ENCODE data around the gene AKNAD1. TPM values are rescaled to one million over a fixed set of nuclear protein-coding genes. Genes with fewer than 3 reads are reported as not detected.

The AKNAD1 gene
- total RNA-seq, 2 donors from 2014 or later, result 0.83 to 1.0 TPM

- intact Hi-C loops (cut with DNase I), result no loop called here
- DNase-seq (ENCODE audit: low spot score), result no peak
These were observed 14.3 kb upstream of the AKNAD1 start for GRCh38 chr1:108871050-108871724.

- intact Hi-C loops (cut with DNase I), result no loop called here
- no peak for DNase-seq (ENCODE audit: low spot score)
These were observed 8.5 kb upstream of the AKNAD1 start for GRCh38 chr1:108865316-108865910.

- intact Hi-C loops (cut with DNase I), result no loop called here
- no peak for DNase-seq (ENCODE audit: low spot score)
These were observed 7.1 kb upstream of the AKNAD1 start for GRCh38 chr1:108863984-108864383.

- intact Hi-C loops (cut with DNase I), result no loop called here
These were observed 6.0 kb upstream of the AKNAD1 start for GRCh38 chr1:108862698-108863477.

GRCh38 chr1:108862017-108862610, 5.2 kb upstream of the AKNAD1 start:
- no peak for DNase-seq (ENCODE audit: low spot score)
- intact Hi-C loops (cut with DNase I), result no loop called here

More at GRCh38 chr1:108862698-108863477, 6.0 kb upstream of the AKNAD1 start:
- no peak for DNase-seq (ENCODE audit: low spot score)

GRCh38 chr1:108861566-108861965, 4.7 kb upstream of the AKNAD1 start:
- no peak for DNase-seq (ENCODE audit: low spot score)
- intact Hi-C loops (cut with DNase I), result no loop called here

GRCh38 chr1:108860190-108860907, 3.5 kb upstream of the AKNAD1 start:
- intact Hi-C loops (cut with DNase I), result no loop called here
- no peak for DNase-seq (ENCODE audit: low spot score)

- no peak for DNase-seq (ENCODE audit: low spot score)
These were observed 1.5 kb upstream of the AKNAD1 start for GRCh38 chr1:108858230-108858950.

GRCh38 chr1:108854221-108855019, 2.5 kb downstream of the AKNAD1 start:
- intact Hi-C loops (cut with DNase I), result no loop called here

More at GRCh38 chr1:108858230-108858950, 1.5 kb upstream of the AKNAD1 start:
- intact Hi-C loops (cut with DNase I), result no loop called here

GRCh38 chr1:108852221-108852975, 4.5 kb downstream of the AKNAD1 start:
- intact Hi-C loops (cut with DNase I), result no loop called here
- DNase-seq (ENCODE audit: low spot score), result no peak

More at GRCh38 chr1:108854221-108855019, 2.5 kb downstream of the AKNAD1 start:
- no peak for DNase-seq (ENCODE audit: low spot score)

- DNase-seq (ENCODE audit: low spot score), result no peak
- intact Hi-C loops (cut with DNase I), result no loop called here
These were observed 5.3 kb downstream of the AKNAD1 start for GRCh38 chr1:108851567-108851966.

GRCh38 chr1:108850929-108851328, 6.0 kb downstream of the AKNAD1 start:
- no peak for DNase-seq (ENCODE audit: low spot score)
- intact Hi-C loops (cut with DNase I), result no loop called here

- no peak for DNase-seq (ENCODE audit: low spot score)
- intact Hi-C loops (cut with DNase I), result no loop called here
These were observed 8.1 kb downstream of the AKNAD1 start for GRCh38 chr1:108848806-108849205.

- DNase-seq (ENCODE audit: low spot score), result no peak
These were observed 9.4 kb downstream of the AKNAD1 start for GRCh38 chr1:108847494-108847893.

GRCh38 chr1:108845991-108846390, 10.9 kb downstream of the AKNAD1 start:
- intact Hi-C loops (cut with DNase I), result no loop called here
- no peak for DNase-seq (ENCODE audit: low spot score)

More at GRCh38 chr1:108847494-108847893, 9.4 kb downstream of the AKNAD1 start:
- intact Hi-C loops (cut with DNase I), result no loop called here

GRCh38 chr1:108845446-108845845, 11.4 kb downstream of the AKNAD1 start:
- intact Hi-C loops (cut with DNase I), result no loop called here

More at GRCh38 chr1:108845446-108845845, 11.4 kb downstream of the AKNAD1 start:
- DNase-seq (ENCODE audit: low spot score), result no peak
